ENCODE data around the gene DDX5.

- no peak for TF ChIP-seq CTCF (conservative IDR thresholded peaks at IDR 0.05; ENCODE audit: low read depth, low read length)
- no peak for TF ChIP-seq RAD21 (IDR thresholded peaks at IDR 0.05; ENCODE audit: low read length)
- no peak for TF ChIP-seq RFX5 (IDR thresholded peaks at IDR 0.05; ENCODE audit: low read depth, low read length)
- TF ChIP-seq ELK1 (IDR thresholded peaks at IDR 0.05; ENCODE audit: borderline replicate concordance, low read depth, low read length) = no peak
- no peak for TF ChIP-seq BHLHE40 (IDR thresholded peaks at IDR 0.05; ENCODE audit: low read depth, low read length)
- TF ChIP-seq FOS (IDR thresholded peaks at IDR 0.05; ENCODE audit: low read depth, low read length) = no peak
- no peak for TF ChIP-seq POLR2A (IDR thresholded peaks at IDR 0.05; ENCODE audit: low read depth, low read length)
- no peak for TF ChIP-seq SMC3 (IDR thresholded peaks at IDR 0.05; ENCODE audit: low read depth, low read length)
- TF ChIP-seq RCOR1 (IDR thresholded peaks at IDR 0.05; ENCODE audit: insufficient replicate concordance, low read length) = no peak
- no peak for TF ChIP-seq CHD1 (IDR thresholded peaks at IDR 0.05; ENCODE audit: low read depth, low read length)
- no peak for TF ChIP-seq NFE2L2 (IDR thresholded peaks at IDR 0.05; ENCODE audit: low read depth, low read length)
- no peak for TF ChIP-seq MAFK (IDR thresholded peaks at IDR 0.05; ENCODE audit: low read depth, low read length)
Observed at GRCh38 chr17:64509179-64509578, 3.1 kb upstream of the DDX5 start.

Measured in IMR-90 (cell line).